ENCODE data around the gene MAMSTR. TPM values are rescaled to one million over a fixed set of nuclear protein-coding genes. Genes with fewer than 3 reads are reported as not detected.

MAMSTR gene
- total RNA-seq, 1 donor from 2014 or later = 2.7 TPM

- peak overlapping the region; percentile 86 for H3K4me3 Mint-ChIP-seq (ENCODE audit: unreplicated experiment)
- no peaks in the 10 kb centered on the region for H3K36me3 Mint-ChIP-seq (ENCODE audit: unreplicated experiment)
- H3K4me1 Mint-ChIP-seq (ENCODE audit: low read depth, unreplicated experiment) = peaks cover 3% of the 10 kb centered on the region
- peaks cover 7% of the 10 kb centered on the region for H3K9me3 Mint-ChIP-seq (ENCODE audit: unreplicated experiment)
- no peak overlapping the region for H3K27ac Mint-ChIP-seq (ENCODE audit: unreplicated experiment)
- peak; percentile 64 for DNase-seq
- H3K27me3 Mint-ChIP-seq (ENCODE audit: unreplicated experiment) = peaks cover 2% of the 10 kb centered on the region
- TF ChIP-seq CTCF (IDR thresholded peaks at IDR 0.05; ENCODE audit: partially characterized antibody, unreplicated experiment) = no peak
Measured at GRCh38 chr19:48745208-48745995, 25.9 kb upstream of the MAMSTR start.

GRCh38 chr19:48742096-48742495 lies 22.6 kb upstream of the MAMSTR start:
- peaks cover 14% of the 10 kb centered on the region for H3K27me3 Mint-ChIP-seq (ENCODE audit: unreplicated experiment)
- H3K27ac Mint-ChIP-seq (ENCODE audit: unreplicated experiment) = no peak overlapping the region
- no peak for TF ChIP-seq CTCF (IDR thresholded peaks at IDR 0.05; ENCODE audit: partially characterized antibody, unreplicated experiment)
- H3K36me3 Mint-ChIP-seq (ENCODE audit: unreplicated experiment) = no peaks in the 10 kb centered on the region
- peaks cover 13% of the 10 kb centered on the region for H3K4me1 Mint-ChIP-seq (ENCODE audit: low read depth, unreplicated experiment)
- DNase-seq = no peak
- H3K9me3 Mint-ChIP-seq (ENCODE audit: unreplicated experiment) = peaks cover 19% of the 10 kb centered on the region
- no peak overlapping the region for H3K4me3 Mint-ChIP-seq (ENCODE audit: unreplicated experiment)

- H3K9me3 Mint-ChIP-seq (ENCODE audit: unreplicated experiment) = peaks cover 19% of the 10 kb centered on the region
- no peaks in the 10 kb centered on the region for H3K36me3 Mint-ChIP-seq (ENCODE audit: unreplicated experiment)
- no peak overlapping the region for H3K27ac Mint-ChIP-seq (ENCODE audit: unreplicated experiment)
- H3K4me1 Mint-ChIP-seq (ENCODE audit: low read depth, unreplicated experiment) = peaks cover 18% of the 10 kb centered on the region
- DNase-seq = peak; percentile 72
- no peak for TF ChIP-seq CTCF (IDR thresholded peaks at IDR 0.05; ENCODE audit: partially characterized antibody, unreplicated experiment)
- peak overlapping the region; percentile 73 for H3K4me3 Mint-ChIP-seq (ENCODE audit: unreplicated experiment)
- peaks cover 19% of the 10 kb centered on the region for H3K27me3 Mint-ChIP-seq (ENCODE audit: unreplicated experiment)
Measured at GRCh38 chr19:48741129-48741999, 21.8 kb upstream of the MAMSTR start.

GRCh38 chr19:48740164-48740972 lies 20.8 kb upstream of the MAMSTR start, which contains the start of gene RASIP1:
TSS of gene RASIP1 (minus strand) at chr19:48740610. CDS start at chr19:48740282, 328 bp downstream.
- H3K27ac Mint-ChIP-seq (ENCODE audit: unreplicated experiment) = peak within 1 kb of the TSS; percentile 52
- no peak for TF ChIP-seq CTCF (IDR thresholded peaks at IDR 0.05; ENCODE audit: partially characterized antibody, unreplicated experiment)
- H3K4me1 Mint-ChIP-seq (ENCODE audit: low read depth, unreplicated experiment) = peaks cover 19% of the 10 kb centered on the region
- H3K9me3 Mint-ChIP-seq (ENCODE audit: unreplicated experiment) = peaks cover 15% of the 10 kb centered on the region
- no peak for DNase-seq
- H3K36me3 Mint-ChIP-seq (ENCODE audit: unreplicated experiment) = no peaks in the 10 kb centered on the region
- H3K4me3 Mint-ChIP-seq (ENCODE audit: unreplicated experiment) = peak within 1 kb of the TSS; percentile 81
- peaks cover 20% of the 10 kb centered on the region for H3K27me3 Mint-ChIP-seq (ENCODE audit: unreplicated experiment)

All from glutamatergic neuron (in vitro differentiated cells).